ENCODE measurements around the gene NFASC.

Gene NFASC

DNA sequence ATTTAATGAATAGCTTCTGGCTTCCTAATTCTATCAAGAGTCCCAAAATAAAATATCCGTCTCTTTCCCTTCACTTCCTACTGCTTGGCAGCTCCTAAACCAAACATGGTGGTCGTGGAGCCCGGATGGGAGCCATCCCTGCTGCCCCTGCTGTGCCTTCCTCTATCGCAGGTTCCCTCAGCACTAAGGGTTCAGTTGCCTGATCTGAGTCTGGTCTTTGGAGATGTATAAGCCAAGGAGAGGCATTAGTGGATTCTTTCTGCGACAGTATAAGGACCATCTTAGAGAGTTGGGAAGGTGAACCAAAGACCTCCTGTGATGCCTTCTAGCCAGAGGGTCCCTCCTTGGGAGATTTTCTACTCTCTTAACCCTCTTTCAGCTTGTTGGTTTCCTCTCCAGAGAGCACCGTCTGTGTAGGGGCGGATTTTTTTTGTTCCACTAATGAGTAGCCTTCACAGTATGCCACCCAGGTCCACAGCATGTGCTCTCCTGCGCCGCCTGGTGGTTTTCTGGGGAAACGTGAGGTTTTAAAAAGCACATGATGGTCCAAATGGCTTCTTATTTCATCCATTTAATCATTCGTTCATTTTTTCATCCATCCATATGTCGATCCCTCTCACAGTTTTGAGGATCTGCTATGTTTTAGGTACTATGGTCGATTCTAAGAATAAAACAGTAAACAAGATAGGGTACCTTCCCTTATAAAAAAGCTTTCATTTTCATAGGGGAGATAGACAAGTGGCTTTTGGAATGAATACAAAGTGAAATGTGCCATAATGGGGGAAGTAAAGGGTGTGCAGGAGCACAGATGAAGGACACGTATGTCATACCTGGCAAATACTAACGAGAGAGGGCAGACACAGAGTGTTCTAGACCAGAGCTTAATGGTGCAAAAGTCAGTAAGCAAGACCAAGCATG lies 71.0 kb downstream of the NFASC start:
- H2AFZ ChIP-seq (ENCODE audit: insufficient read depth, low read length, poor library complexity): no peak overlapping the region
- no peak overlapping the region for H2BK12ac ChIP-seq (ENCODE audit: low read length)
- no peak overlapping the region for H3K18ac ChIP-seq (ENCODE audit: low read length)
- H3K14ac ChIP-seq (ENCODE audit: low read length): no peak overlapping the region
- H2BK120ac ChIP-seq (ENCODE audit: insufficient read depth, low read length, poor library complexity): no peak overlapping the region
- no peaks in the 10 kb centered on the region for H3K79me1 ChIP-seq (ENCODE audit: low read length)
- H3K9ac ChIP-seq (ENCODE audit: low read length): no peak overlapping the region
- no peak overlapping the region for H2AK5ac ChIP-seq (ENCODE audit: low read length)
- no peak overlapping the region for H3K4ac ChIP-seq (ENCODE audit: low read depth, low read length)
- no CpG with 5 or more reads among the region's 15 CpGs for WGBS (ENCODE audit: extremely low coverage, insufficient coverage, insufficient read length)
- no peak overlapping the region for H3K23ac ChIP-seq (ENCODE audit: low read length)
- H4K8ac ChIP-seq (ENCODE audit: low read depth, low read length): no peak overlapping the region
- no peaks in the 10 kb centered on the region for H3K79me2 ChIP-seq (ENCODE audit: control insufficient read depth, insufficient read depth, low read length, poor library complexity)
- H3K27ac ChIP-seq (ENCODE audit: low read depth, low read length): no peak overlapping the region
- no peak overlapping the region for H3K4me2 ChIP-seq (ENCODE audit: low read length)
- no peak overlapping the region for H4K12ac ChIP-seq (ENCODE audit: low read depth, low read length)
- H3K36me3 ChIP-seq (ENCODE audit: control insufficient read depth in 1 of 2, insufficient read depth in 2 of 2, low read length in 2 of 2): no peaks in the 10 kb centered on the region
- H3K4me1 ChIP-seq (ENCODE audit: control insufficient read depth in 1 of 2, insufficient read depth in 2 of 2, low read length in 2 of 2): no peaks in the 10 kb centered on the region
- no peak overlapping the region for H3K4me3 ChIP-seq (ENCODE audit: low read depth, low read length)
- no peak overlapping the region for H4K91ac ChIP-seq (ENCODE audit: low read depth, low read length)
- peaks cover 2% of the 10 kb centered on the region for H3K9me3 ChIP-seq (ENCODE audit: insufficient read depth, low read depth, low read length)
- H3K27me3 ChIP-seq (ENCODE audit: insufficient read depth, low read length): no peaks in the 10 kb centered on the region
- peak; percentile 64 to 86 for DNase-seq
- no peak overlapping the region for H2BK5ac ChIP-seq (ENCODE audit: low read depth, low read length, poor library complexity)

DNA sequence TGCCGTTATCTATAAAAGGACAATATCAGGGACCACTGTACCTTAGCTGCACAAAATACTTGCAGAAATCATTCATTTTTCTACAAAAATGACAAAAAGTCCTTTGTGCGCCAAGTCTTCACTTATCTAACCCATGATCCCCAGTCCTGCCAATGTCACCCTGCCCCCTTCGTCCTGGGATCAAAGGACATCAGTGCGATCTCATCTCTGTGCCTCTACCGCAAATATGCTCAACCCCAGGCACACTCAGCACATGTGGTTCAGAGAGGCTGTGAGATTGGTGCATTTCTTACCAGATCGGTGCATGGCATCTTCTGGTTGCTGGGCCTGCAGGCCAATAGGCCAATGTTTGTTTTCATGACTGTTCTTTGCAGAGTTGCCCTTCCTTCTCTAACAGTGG lies 72.8 kb downstream of the NFASC start:
- Histone ChIP-seq H4K12ac (ENCODE audit: low read depth, low read length) (no peak overlapping the region), H3K9me3 (ENCODE audit: insufficient read depth, low read depth, low read length) (peaks cover 2% of the 10 kb centered on the region), H3K9ac (ENCODE audit: low read length) (no peak overlapping the region), H3K23ac (ENCODE audit: low read length) (no peak overlapping the region), H2BK5ac (ENCODE audit: low read depth, low read length, poor library complexity) (no peak overlapping the region), H2BK120ac (ENCODE audit: insufficient read depth, low read length, poor library complexity) (no peak overlapping the region), H3K36me3 (ENCODE audit: control insufficient read depth in 1 of 2, insufficient read depth in 2 of 2, low read length in 2 of 2) (no peaks in the 10 kb centered on the region), H3K14ac (ENCODE audit: low read length) (no peak overlapping the region), H3K27ac (ENCODE audit: low read depth, low read length) (no peak overlapping the region), H2AK5ac (ENCODE audit: low read length) (no peak overlapping the region), H3K27me3 (ENCODE audit: insufficient read depth, low read length) (no peaks in the 10 kb centered on the region), H2BK12ac (ENCODE audit: low read length) (no peak overlapping the region), H3K4ac (ENCODE audit: low read depth, low read length) (no peak overlapping the region), H3K79me1 (ENCODE audit: low read length) (no peaks in the 10 kb centered on the region), H3K4me1 (ENCODE audit: control insufficient read depth in 1 of 2, insufficient read depth in 2 of 2, low read length in 2 of 2) (no peaks in the 10 kb centered on the region), H2AFZ (ENCODE audit: insufficient read depth, low read length, poor library complexity) (no peak overlapping the region), H4K91ac (ENCODE audit: low read depth, low read length) (no peak overlapping the region), H3K4me2 (ENCODE audit: low read length) (no peak overlapping the region), H4K8ac (ENCODE audit: low read depth, low read length) (no peak overlapping the region), H3K4me3 (ENCODE audit: low read depth, low read length) (no peak overlapping the region), H3K79me2 (ENCODE audit: control insufficient read depth, insufficient read depth, low read length, poor library complexity) (no peaks in the 10 kb centered on the region), H3K18ac (ENCODE audit: low read length) (no peak overlapping the region)
- no peak for DNase-seq
- WGBS (ENCODE audit: extremely low coverage, insufficient coverage, insufficient read length): no CpG with 5 or more reads among the region's 6 CpGs

DNA sequence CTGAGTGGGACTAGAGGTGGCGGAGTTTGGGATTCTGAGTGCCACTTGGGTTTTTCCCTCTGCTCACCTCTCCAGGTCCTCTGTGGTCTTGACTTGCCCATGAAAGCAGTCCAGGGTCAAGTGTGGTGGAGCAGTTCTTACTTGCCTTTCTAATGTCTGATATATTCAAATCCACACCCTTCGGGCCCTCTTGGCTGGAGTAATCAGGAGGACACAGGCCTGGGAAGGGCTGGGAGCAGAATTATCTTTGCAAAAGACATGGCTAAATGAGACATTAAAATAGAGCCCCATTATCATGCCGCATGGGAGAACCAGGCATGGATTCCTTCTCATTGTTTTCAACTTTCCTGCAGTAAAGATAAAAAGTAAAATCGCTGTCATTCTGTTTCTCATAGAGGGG lies 74.0 kb downstream of the NFASC start:
- Histone ChIP-seq H3K9ac (ENCODE audit: low read length) (no peak overlapping the region), H3K14ac (ENCODE audit: low read length) (no peak overlapping the region), H3K18ac (ENCODE audit: low read length) (no peak overlapping the region), H3K27me3 (ENCODE audit: insufficient read depth, low read length) (no peaks in the 10 kb centered on the region), H3K4me2 (ENCODE audit: low read length) (no peak overlapping the region), H2AFZ (ENCODE audit: insufficient read depth, low read length, poor library complexity) (no peak overlapping the region), H3K4ac (ENCODE audit: low read depth, low read length) (no peak overlapping the region), H3K9me3 (ENCODE audit: insufficient read depth, low read depth, low read length) (peaks cover 2% of the 10 kb centered on the region), H2AK5ac (ENCODE audit: low read length) (no peak overlapping the region), H2BK5ac (ENCODE audit: low read depth, low read length, poor library complexity) (no peak overlapping the region), H3K36me3 (ENCODE audit: control insufficient read depth in 1 of 2, insufficient read depth in 2 of 2, low read length in 2 of 2) (no peaks in the 10 kb centered on the region), H4K12ac (ENCODE audit: low read depth, low read length) (no peak overlapping the region), H3K23ac (ENCODE audit: low read length) (no peak overlapping the region), H3K79me2 (ENCODE audit: control insufficient read depth, insufficient read depth, low read length, poor library complexity) (no peaks in the 10 kb centered on the region), H2BK12ac (ENCODE audit: low read length) (no peak overlapping the region), H4K8ac (ENCODE audit: low read depth, low read length) (no peak overlapping the region), H3K4me3 (ENCODE audit: low read depth, low read length) (no peak overlapping the region), H2BK120ac (ENCODE audit: insufficient read depth, low read length, poor library complexity) (no peak overlapping the region), H3K79me1 (ENCODE audit: low read length) (no peaks in the 10 kb centered on the region), H4K91ac (ENCODE audit: low read depth, low read length) (no peak overlapping the region), H3K4me1 (ENCODE audit: control insufficient read depth in 1 of 2, insufficient read depth in 2 of 2, low read length in 2 of 2) (no peaks in the 10 kb centered on the region), H3K27ac (ENCODE audit: low read depth, low read length) (no peak overlapping the region)
- no peak for DNase-seq
- no CpG with 5 or more reads among the region's 4 CpGs for WGBS (ENCODE audit: extremely low coverage, insufficient coverage, insufficient read length)

GRCh38 chr1:204945565-204945977 lies 74.9 kb downstream of the NFASC start:
- H2BK5ac ChIP-seq (ENCODE audit: low read depth, low read length, poor library complexity): no peak overlapping the region
- no peaks in the 10 kb centered on the region for H3K79me1 ChIP-seq (ENCODE audit: low read length)
- no peak overlapping the region for H4K8ac ChIP-seq (ENCODE audit: low read depth, low read length)
- no peak overlapping the region for H3K9ac ChIP-seq (ENCODE audit: low read length)
- no peak overlapping the region for H2BK12ac ChIP-seq (ENCODE audit: low read length)
- H4K91ac ChIP-seq (ENCODE audit: low read depth, low read length): no peak overlapping the region
- H3K18ac ChIP-seq (ENCODE audit: low read length): no peak overlapping the region
- no peak overlapping the region for H3K4ac ChIP-seq (ENCODE audit: low read depth, low read length)
- H3K9me3 ChIP-seq (ENCODE audit: insufficient read depth, low read depth, low read length): peaks cover 2% of the 10 kb centered on the region
- H3K27me3 ChIP-seq (ENCODE audit: insufficient read depth, low read length): no peaks in the 10 kb centered on the region
- no CpG with 5 or more reads among the region's 4 CpGs for WGBS (ENCODE audit: extremely low coverage, insufficient coverage, insufficient read length)
- H3K23ac ChIP-seq (ENCODE audit: low read length): no peak overlapping the region
- H2AFZ ChIP-seq (ENCODE audit: insufficient read depth, low read length, poor library complexity): no peak overlapping the region
- H3K36me3 ChIP-seq (ENCODE audit: control insufficient read depth in 1 of 2, insufficient read depth in 2 of 2, low read length in 2 of 2): no peaks in the 10 kb centered on the region
- H3K4me2 ChIP-seq (ENCODE audit: low read length): no peak overlapping the region
- H3K4me3 ChIP-seq (ENCODE audit: low read depth, low read length): no peak overlapping the region
- no peaks in the 10 kb centered on the region for H3K79me2 ChIP-seq (ENCODE audit: control insufficient read depth, insufficient read depth, low read length, poor library complexity)
- H3K14ac ChIP-seq (ENCODE audit: low read length): no peak overlapping the region
- no peak overlapping the region for H2AK5ac ChIP-seq (ENCODE audit: low read length)
- H2BK120ac ChIP-seq (ENCODE audit: insufficient read depth, low read length, poor library complexity): no peak overlapping the region
- H3K27ac ChIP-seq (ENCODE audit: low read depth, low read length): no peak overlapping the region
- no peak overlapping the region for H4K12ac ChIP-seq (ENCODE audit: low read depth, low read length)
- H3K4me1 ChIP-seq (ENCODE audit: control insufficient read depth in 1 of 2, insufficient read depth in 2 of 2, low read length in 2 of 2): no peaks in the 10 kb centered on the region
- no peak for DNase-seq

Measured in trophoblast cell (in vitro differentiated cells and primary cell).